Smooth muscle cell (in vitro differentiated cells): ENCODE results near the gene NOL4L. TPM values are rescaled to one million over a fixed set of nuclear protein-coding genes. Genes with fewer than 3 reads are reported as not detected.

Experiments
- DNase-seq: peaks from one replicate; lab custom pipeline; 2025; ENCODE audit not compliant: unreplicated experiment; lab: John Stamatoyannopoulos, UW
- H2AFZ ChIP-seq: fragments of 200-600 bp; sonication (generic); 2 replicates; pipeline ENCODE4 v1.6.0; 2016; ENCODE audit warnings: antibody characterized with exemption, low read depth, mild to moderate bottlenecking
- H3F3A ChIP-seq: fragments of 200-600 bp; sonication (generic); 2 replicates; pipeline ENCODE4 v1.6.0; 2017; ENCODE audit warnings: antibody characterized with exemption, low read depth
- H3K27ac ChIP-seq: fragments of 200-600 bp; sonication (generic); 2 replicates; pipeline ENCODE4 v1.5.1; 2016; ENCODE audit warnings: low read depth, mild to moderate bottlenecking
- H3K27me3 ChIP-seq: fragments of 200-600 bp; sonication (generic); 2 replicates; pipeline ENCODE4 v1.6.1; 2016; ENCODE audit warnings: low read depth, mild to moderate bottlenecking
- H3K36me3 ChIP-seq: fragments of 200-600 bp; sonication (generic); 2 replicates; pipeline ENCODE4 v1.5.1; 2016; ENCODE audit warnings: low read depth
- H3K4me1 ChIP-seq: fragments of 200-600 bp; sonication (generic); 2 replicates; pipeline ENCODE4 v1.5.1; 2016; ENCODE audit warnings: low read depth
- H3K4me2 ChIP-seq: fragments of 200-600 bp; sonication (generic); 2 replicates; pipeline ENCODE4 v1.6.0; 2016; ENCODE audit warnings: mild to moderate bottlenecking
- H3K4me3 ChIP-seq: fragments of 200-600 bp; sonication (generic); 2 replicates; pipeline ENCODE4 v1.5.1; 2016; ENCODE audit warnings: mild to moderate bottlenecking
- H3K79me2 ChIP-seq: fragments of 200-600 bp; sonication (generic); 2 replicates; pipeline ENCODE4 v1.6.0; 2016; ENCODE audit warnings: low read depth, mild to moderate bottlenecking
- H3K9ac ChIP-seq: fragments of 200-600 bp; sonication (generic); 2 replicates; pipeline ENCODE4 v1.6.0; 2016; ENCODE audit warnings: low read depth
- H3K9me3 ChIP-seq: fragments of 200-600 bp; sonication (generic); replicated peaks from 2 replicates; pipeline ENCODE4 v1.5.1; 2016; ENCODE audit warnings: low read depth
- H4K20me1 ChIP-seq: fragments of 200-600 bp; sonication (generic); 2 replicates; pipeline ENCODE4 v1.6.0; 2016; ENCODE audit warnings: low read depth
- CTCF ChIP-seq: fragments of 200-600 bp; sonication (generic); IDR thresholded peaks from 2 replicates; pipeline ENCODE4 v1.5.1; 2017; ENCODE audit warnings: borderline replicate concordance, mild to moderate bottlenecking, antibody characterized with exemption; ENCODE audit not compliant: insufficient read depth, poor library complexity, severe bottlenecking
- WGBS: methylation state at CpG from one replicate; pipeline ENCODE4 v1.1.7; 2016; ENCODE audit warnings: low lambda C conversion rate; 5-methylcytosine and 5-hydroxymethylcytosine counted together
- polyA plus RNA-seq: library from polyadenylated mRNA; unstranded; fragments of >200 nt; fragmentation: Nextera tagmentation; extraction: Ambion mirVana; gene quantifications from 2 replicates; pipeline ENCODE4 v1.2.1, GENCODE V29; 2016
- total RNA-seq: library from RNA; depleted of rRNA; stranded (reverse); fragments of >200 nt; gene quantifications from 2 replicates; pipeline ENCODE4 v1.2.3, GENCODE V29; 2014

The NOL4L gene
- total and polyA plus RNA-seq, 2 experiments from 2014 or later = 26.0 to 26.2 TPM

DNA sequence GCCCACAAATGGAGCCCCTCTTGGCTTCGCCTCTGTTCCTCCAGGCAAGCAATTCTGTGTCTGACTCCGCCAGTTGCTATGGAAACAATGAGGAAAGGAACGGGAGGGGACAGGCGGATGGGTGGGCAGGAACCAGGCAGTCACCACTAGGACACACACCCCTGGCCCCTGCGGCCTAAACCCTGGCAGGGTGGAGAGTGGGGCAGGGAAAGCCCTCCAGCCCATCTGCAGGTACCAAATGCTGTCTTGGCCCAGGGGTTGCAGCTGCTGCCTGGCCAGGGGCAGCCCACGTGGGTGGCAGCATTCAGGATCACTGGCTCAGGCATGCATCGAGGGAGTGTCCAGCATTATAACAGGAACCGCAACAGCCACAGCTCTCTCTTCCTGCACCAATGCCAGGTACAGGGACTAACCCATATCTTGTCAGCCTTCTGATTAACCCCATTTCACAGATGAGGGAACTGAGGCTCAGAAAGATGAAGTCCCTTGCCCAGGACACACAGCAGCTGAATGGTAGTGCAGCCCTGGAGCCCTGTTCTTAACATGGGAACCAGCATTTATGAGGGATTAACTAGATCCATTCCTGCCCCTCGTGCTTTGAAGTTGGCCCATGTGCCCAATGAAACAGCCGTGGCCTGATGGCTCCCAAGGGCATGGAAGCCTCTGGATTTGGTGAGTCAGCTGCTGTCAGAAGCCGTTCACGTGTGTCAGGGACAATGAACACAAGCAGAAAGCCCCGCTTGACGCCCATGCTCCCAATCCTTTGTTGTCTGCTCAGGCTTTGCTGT lies 66.3 kb downstream of the NOL4L start:
- 69% methylated on average over 14 of the region's 14 CpGs for WGBS
- peaks cover 11% of the 10 kb centered on the region for H4K20me1 ChIP-seq

DNA sequence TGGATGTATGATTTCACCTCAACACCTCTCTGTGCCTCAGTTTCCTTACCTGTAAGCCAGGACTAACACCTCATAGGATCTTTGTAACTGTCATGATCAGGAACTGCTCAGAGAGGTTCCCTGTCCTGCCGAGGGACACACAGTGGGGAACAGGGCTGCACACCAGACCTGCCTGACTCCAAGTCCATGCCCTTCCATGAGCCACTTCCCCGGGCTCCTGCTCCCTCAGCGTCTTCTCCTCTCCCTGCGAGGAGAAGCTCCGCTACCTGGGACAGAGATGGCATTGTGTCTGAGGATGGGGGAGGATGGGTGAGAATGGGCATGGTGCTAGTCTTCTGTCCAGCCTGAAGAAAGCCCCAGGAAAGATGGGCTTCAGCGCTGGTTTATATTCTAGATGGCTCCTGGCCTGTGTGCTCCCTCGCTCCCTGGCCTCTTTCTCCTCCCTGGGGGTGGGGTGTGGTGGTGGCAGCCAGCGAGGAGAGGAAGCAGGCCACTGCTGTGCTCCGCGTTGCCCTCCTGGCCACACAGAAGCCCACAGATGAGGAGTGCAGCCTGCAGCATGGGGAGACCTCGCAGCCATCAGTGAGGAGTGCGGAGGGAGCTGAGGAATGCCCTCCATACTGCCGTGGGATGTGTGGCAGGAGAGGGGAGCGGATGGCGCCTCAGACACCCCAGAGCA lies 67.1 kb downstream of the NOL4L start:
- H3K4me2 ChIP-seq = no peak overlapping the region
- no peak for DNase-seq
- H2AFZ ChIP-seq = no peak overlapping the region
- H3K36me3 ChIP-seq = no peaks in the 10 kb centered on the region
- H3K4me1 ChIP-seq = no peaks in the 10 kb centered on the region
- H3K27me3 ChIP-seq = no peaks in the 10 kb centered on the region
- TF ChIP-seq CTCF = no peak
- 87% methylated on average over 15 of the region's 15 CpGs for WGBS
- H3K27ac ChIP-seq = no peak overlapping the region
- no peaks in the 10 kb centered on the region for H3K79me2 ChIP-seq
- no peak overlapping the region for H3K9ac ChIP-seq
- peaks cover under 1% of the 10 kb centered on the region for H3F3A ChIP-seq
- no peaks in the 10 kb centered on the region for H3K9me3 ChIP-seq
- no peak overlapping the region for H3K4me3 ChIP-seq
- peaks cover 11% of the 10 kb centered on the region for H4K20me1 ChIP-seq

More for the DNA sequence above, 66.3 kb downstream of the NOL4L start:
- no peak overlapping the region for H3K9ac ChIP-seq
- peaks cover 8% of the 10 kb centered on the region for H3F3A ChIP-seq
- H3K4me3 ChIP-seq = no peak overlapping the region
- H3K27me3 ChIP-seq = no peaks in the 10 kb centered on the region
- no peak overlapping the region for H3K27ac ChIP-seq
- no peak for DNase-seq
- H2AFZ ChIP-seq = no peak overlapping the region
- H3K36me3 ChIP-seq = no peaks in the 10 kb centered on the region
- H3K9me3 ChIP-seq = no peaks in the 10 kb centered on the region
- no peaks in the 10 kb centered on the region for H3K79me2 ChIP-seq
- no peak overlapping the region for H3K4me2 ChIP-seq
- TF ChIP-seq CTCF = no peak
- no peaks in the 10 kb centered on the region for H3K4me1 ChIP-seq

DNA sequence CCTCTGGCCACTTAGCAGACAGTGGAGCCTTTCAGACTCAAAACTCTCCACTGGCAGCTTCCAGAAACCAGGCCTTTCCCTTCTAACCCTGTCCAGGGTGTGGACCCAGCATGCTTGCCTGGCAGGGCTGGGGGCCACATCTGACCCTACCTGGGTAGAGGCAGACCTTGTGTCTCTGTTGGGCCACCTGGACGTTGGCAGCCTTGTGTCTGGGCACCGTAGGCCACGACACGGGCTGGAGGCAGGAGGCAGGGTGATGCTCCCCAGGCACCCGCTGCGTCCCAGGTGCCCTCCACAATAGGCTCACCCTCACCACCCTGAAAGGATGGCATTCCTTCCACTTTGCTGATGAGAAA lies 67.6 kb downstream of the NOL4L start:
- H3F3A ChIP-seq = no peaks in the 10 kb centered on the region
- no peaks in the 10 kb centered on the region for H3K27me3 ChIP-seq
- H3K4me1 ChIP-seq = no peaks in the 10 kb centered on the region
- H3K27ac ChIP-seq = no peak overlapping the region
- H3K79me2 ChIP-seq = no peaks in the 10 kb centered on the region
- no peak overlapping the region for H3K9ac ChIP-seq
- no peaks in the 10 kb centered on the region for H3K9me3 ChIP-seq
- TF ChIP-seq CTCF = no peak
- H3K36me3 ChIP-seq = no peaks in the 10 kb centered on the region
- no peak overlapping the region for H3K4me3 ChIP-seq
- no peak for DNase-seq
- peaks cover 6% of the 10 kb centered on the region for H4K20me1 ChIP-seq
- no peak overlapping the region for H3K4me2 ChIP-seq
- H2AFZ ChIP-seq = no peak overlapping the region
- 92% methylated on average over 6 of the region's 6 CpGs for WGBS
